K562 (cell line): Measurements from ENCODE around the gene ZNF410. TPM values are rescaled to one million over a fixed set of nuclear protein-coding genes. Genes with fewer than 3 reads are reported as not detected.

Source experiments
- ATAC-seq: fragments of 200-7000 bp; cut with Tn5 transposase; 3 replicates; pipeline ENCODE4 v1.9.1; 2020; ENCODE audit warnings: moderate library complexity
- BruUV-seq: library from RNA; stranded (reverse); fragments of 400-500 nt; replicated peaks from 2 replicates; lab custom pipeline; 2021; lab: Mats Ljungman, UMichigan
- CTCF ChIA-PET: fragments of 300-600 bp; formaldehyde crosslinking; extraction: SDS; loops from one replicate; lab custom pipeline; 2021; ENCODE audit warnings: low intra/inter-chr PET ratio; lab: Yijun Ruan, JAX
- POLR2A ChIA-PET: fragments of 300-600, 350-650 bp; sonication (Branson Sonifier 250); formaldehyde crosslinking; extraction: SDS; loops from one replicate; lab custom pipeline; 2021; ENCODE audit warnings: antibody characterized with exemption, inconsistent platforms; lab: Yijun Ruan, JAX
- DNase-seq, 4 experiments: peaks; one replicate each; pipeline versions ENCODE4 v3.0.0 to v3.0.0-alpha.2; 2011 to 2018; ENCODE audit warnings: low spot score in 3 of 4, mixed read lengths in 3 of 4; ENCODE audit errors: extremely low read depth in 1 of 4
- FAIRE-seq: peaks from 2 replicates; lab custom pipeline; 2011; peaks lifted over from hg19 to GRCh38; lab: Jason Lieb, UNC
- H2AFZ ChIP-seq: 2 replicates; pipeline ENCODE4 v1.6.0; 2011; ENCODE audit warnings: low read depth, low read length, control low read depth, inconsistent platforms
- H3K27ac ChIP-seq: fragments of 200-600 bp; 3 replicates; pipeline ENCODE4 v1.8.0; 2011; ENCODE audit warnings: low read depth, mild to moderate bottlenecking, control low read depth, inconsistent platforms, low read length, moderate library complexity, mixed read lengths; ENCODE audit errors: extremely low read depth
- H3K27me3 ChIP-seq, 2 experiments: fragments of 300-600 bp in 1 of 2; 2 replicates in 1 of 2; 3 replicates in 1 of 2; pipeline versions ENCODE4 v1.6.0 to v1.8.0; 2011; ENCODE audit warnings: inconsistent platforms in 2 of 2, low read length in 2 of 2, mild to moderate bottlenecking in 1 of 2, mixed read lengths in 1 of 2, moderate library complexity in 1 of 2; ENCODE audit not compliant: control insufficient read depth in 2 of 2, insufficient read depth in 2 of 2
- H3K36me3 ChIP-seq: fragments of 300-600 bp; 3 replicates; pipeline ENCODE4 v1.8.0; 2011; ENCODE audit warnings: mild to moderate bottlenecking, low read length, inconsistent platforms; ENCODE audit not compliant: control insufficient read depth, insufficient read depth
- H3K4me1 ChIP-seq, 2 experiments: fragments of 200-600 bp in 1 of 2; replicated peaks in 1 of 2; 2 replicates in 1 of 2; 3 replicates in 1 of 2; pipeline versions ENCODE4 v1.5.1 to v1.8.0; 2011; ENCODE audit warnings: inconsistent platforms in 2 of 2, low read length in 2 of 2, mild to moderate bottlenecking in 1 of 2, mixed read lengths in 1 of 2, moderate library complexity in 1 of 2; ENCODE audit not compliant: control insufficient read depth in 2 of 2, insufficient read depth in 2 of 2
- H3K4me2 ChIP-seq: 2 replicates; pipeline ENCODE4 v1.6.1; 2011; ENCODE audit warnings: low read length, control low read depth, inconsistent platforms, mixed read lengths; ENCODE audit not compliant: insufficient read depth
- H3K4me3 ChIP-seq: fragments of 200-600 bp; sonication (generic), shearing (Covaris generic); 2 replicates; pipeline ENCODE4 v1.5.1; 2016; ENCODE audit warnings: control low read depth, inconsistent platforms
- H3K79me2 ChIP-seq: fragments of 200-600 bp; 3 replicates; pipeline ENCODE4 v1.8.0; 2011; ENCODE audit warnings: low read length, inconsistent platforms; ENCODE audit not compliant: control insufficient read depth, insufficient read depth
- H3K9ac ChIP-seq, 2 experiments: 2 replicates each; pipeline versions ENCODE4 v1.6.0 to v1.6.1; 2011; ENCODE audit warnings: low read depth in 2 of 2, low read length in 2 of 2, control low read depth in 1 of 2, inconsistent platforms in 1 of 2, mild to moderate bottlenecking in 1 of 2, mixed read lengths in 1 of 2; ENCODE audit not compliant: insufficient read depth in 1 of 2
- H3K9me1 ChIP-seq: one replicate; pipeline ENCODE4 v1.6.0; 2011; ENCODE audit warnings: inconsistent platforms, mild to moderate bottlenecking, low read length, moderate library complexity; ENCODE audit not compliant: control insufficient read depth, insufficient read depth
- H3K9me3 ChIP-seq: replicated peaks from 2 replicates; pipeline ENCODE4 v1.5.1; 2011; ENCODE audit warnings: low read depth, low read length, inconsistent platforms; ENCODE audit not compliant: control insufficient read depth, insufficient read depth
- H4K20me1 ChIP-seq: replicated peaks from 2 replicates; pipeline ENCODE4 v1.6.1; 2011; ENCODE audit warnings: low read length, inconsistent platforms, mixed read lengths; ENCODE audit not compliant: control insufficient read depth, insufficient read depth
- GTF2F1 ChIP-seq: IDR thresholded peaks from 2 replicates; pipeline ENCODE4 v1.6.1; 2011; ENCODE audit warnings: low read depth, low read length, improper control_type of control experiment
- NR2C2 ChIP-seq, 2 experiments: fragments of 200-800 bp in 1 of 2; sonication (Bioruptor generic) in 1 of 2; sonication (generic) in 1 of 2; formaldehyde crosslinking in 1 of 2; IDR thresholded peaks; 2 replicates each; pipeline versions ENCODE4 v1.6.1 to v1.8.0; 2016 to 2022; ENCODE audit warnings: mild to moderate bottlenecking in 1 of 2, missing compliant biosample characterization in 1 of 2, missing genetic modification characterization in 1 of 2, missing genetic modification reagents in 1 of 2
- TSC22D4 ChIP-seq: fragments of 450-650 bp; IDR thresholded peaks from 2 replicates; pipeline ENCODE4 v1.6.1; 2016; ENCODE audit warnings: missing genetic modification characterization, missing biosample characterization, control low read depth
- ZNF586 ChIP-seq: fragments of 450-650 bp; formaldehyde crosslinking; conservative IDR thresholded peaks from 2 replicates; pipeline ENCODE4 v1.4.0; 2020; ENCODE audit warnings: mild to moderate bottlenecking, moderate library complexity
- WGBS: fragments of 100-300 bp; shearing (Covaris generic); methylation state at CpG from one replicate; pipeline ENCODE4 v1.1.6; 2016; ENCODE audit warnings: low coverage, mixed read lengths; ENCODE audit not compliant: insufficient coverage; ENCODE audit errors: missing lambda C conversion rate; 5-methylcytosine and 5-hydroxymethylcytosine counted together
- in situ Hi-C: fragments of 300-500 bp; cut with MboI; formaldehyde crosslinking; loops from 4 replicates; pipeline ENCODE4 v1.15.0; 2018; ENCODE audit warnings: inconsistent platforms, mixed read lengths
- intact Hi-C: fragments of 100-400 bp; cut with micrococcal nuclease; formaldehyde crosslinking; loops from 2 replicates; pipeline ENCODE4 v1.14.2; 2022
- polyA plus RNA-seq, 8 experiments: library from polyadenylated mRNA; depleted of rRNA in 4 of 8; stranded (reverse) in 5 of 8; unstranded in 3 of 8; fragments of >200 nt; fragmentation: Nextera tagmentation in 2 of 8; fragmentation: Illumina TruSeq in 1 of 8; extraction: Ambion mirVana in 2 of 8; extraction: Trizol in 1 of 8; gene quantifications; 2 replicates each; pipeline versions ENCODE4 v1.2.1 to v1.2.3, GENCODE V29; 2011 to 2014; ENCODE audit warnings: inconsistent platforms in 1 of 8, missing spikeins in 1 of 8
- total RNA-seq, 7 experiments: library from RNA; depleted of rRNA in 6 of 7; stranded (reverse); fragments of >200 nt in 6 of 7; fragmentation: Illumina TruSeq in 2 of 7; extraction: Trizol in 2 of 7; gene quantifications; 2 replicates each; pipeline versions ENCODE4 v1.2.1 to v1.2.3, GENCODE V29; 2011 to 2021; ENCODE audit warnings: low replicate concordance in 1 of 7
- TF ChIP-seq, protein P1 (sequence below): sonication (generic); formaldehyde crosslinking; IDR thresholded peaks from 2 replicates; pipeline ENCODE4 v1.8.1; 2023; ENCODE audit warnings: mild to moderate bottlenecking, missing genetic modification reagents
- TF ChIP-seq, protein P2 (sequence below), 3 experiments: IDR thresholded peaks in 2 of 3; conservative IDR thresholded peaks in 1 of 3; 2 replicates each; pipeline ENCODE4 v1.5.1; 2011 to 2012; ENCODE audit warnings: low read length in 3 of 3, mild to moderate bottlenecking in 3 of 3, control low read depth in 2 of 3, improper control_type of control experiment in 1 of 3, inconsistent platforms in 1 of 3, low read depth in 1 of 3, mixed read lengths in 1 of 3, moderate library complexity in 1 of 3; ENCODE audit not compliant: insufficient read depth in 2 of 3

The ZNF410 gene
- total and polyA plus RNA-seq, 9 of the 15 experiments (the other 6 are each of a cell fraction or from before 2014, with no cell fraction given): 20.5 to 64.8 (median 38.7) TPM

DNA sequence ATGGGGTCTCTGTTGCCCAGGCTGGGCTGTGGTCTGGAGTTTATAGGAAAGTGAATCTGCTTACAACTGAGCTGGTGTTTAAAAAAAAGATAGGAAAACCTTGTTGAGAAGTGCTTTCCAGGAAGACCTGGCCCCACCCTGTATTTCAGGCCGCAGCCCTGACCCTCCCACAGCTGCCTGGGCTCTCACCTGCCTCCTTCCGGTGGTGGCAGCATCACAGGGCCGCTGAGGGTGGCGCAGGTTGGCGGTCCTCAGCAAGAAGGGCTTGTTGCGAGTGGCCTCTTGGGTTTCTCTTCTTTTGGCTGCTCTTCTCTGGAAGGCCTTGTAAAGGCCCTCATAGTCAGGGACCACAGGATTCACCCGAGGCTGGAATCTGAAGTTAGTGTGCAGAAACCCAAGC, 55.5 kb downstream of the ZNF410 start:
- Histone ChIP-seq H3K9me3 (no peaks in the 10 kb centered on the region), H3K4me3 (no peak overlapping the region), H3K79me2 (no peaks in the 10 kb centered on the region), H3K27ac (no peak overlapping the region), H3K36me3 (no peaks in the 10 kb centered on the region), H4K20me1 (no peaks in the 10 kb centered on the region), H3K4me1 (peaks cover 0 to 10% of the 10 kb centered on the region in 2 experiments; a peak in 3 of 5 replicates), H2AFZ (no peak overlapping the region), H3K4me2 (no peak overlapping the region), H3K9me1 (no peaks in the 10 kb centered on the region), H3K9ac (peak overlapping the region in 1 of 2 experiments; percentile 64; a peak in 2 of 4 replicates), H3K27me3 (no peaks in the 10 kb centered on the region)
- in situ Hi-C loops (no loop called here), intact Hi-C loops (loop anchor here (10.0 kb wide), 1 partner anchor 107 kb away; no protein-coding TSS in a partner anchor)
- peak; percentile 24 to 30 (median 24) for DNase-seq
- POLR2A ChIA-PET: interaction anchor here (0.7 kb wide), 1 partner anchor 929 kb away, joined by 3 read pairs; no protein-coding TSS in a partner anchor
- no peak for FAIRE-seq
- TF ChIP-seq NR2C2 (CRISPR knock-in tag; IDR thresholded peaks at IDR 0.05): no peak
- no peak for TF ChIP-seq NR2C2 (tag; IDR thresholded peaks at IDR 0.05)
- TF ChIP-seq ZNF586 (CRISPR knock-in tag): no peak
- TF ChIP-seq, protein P1, sequence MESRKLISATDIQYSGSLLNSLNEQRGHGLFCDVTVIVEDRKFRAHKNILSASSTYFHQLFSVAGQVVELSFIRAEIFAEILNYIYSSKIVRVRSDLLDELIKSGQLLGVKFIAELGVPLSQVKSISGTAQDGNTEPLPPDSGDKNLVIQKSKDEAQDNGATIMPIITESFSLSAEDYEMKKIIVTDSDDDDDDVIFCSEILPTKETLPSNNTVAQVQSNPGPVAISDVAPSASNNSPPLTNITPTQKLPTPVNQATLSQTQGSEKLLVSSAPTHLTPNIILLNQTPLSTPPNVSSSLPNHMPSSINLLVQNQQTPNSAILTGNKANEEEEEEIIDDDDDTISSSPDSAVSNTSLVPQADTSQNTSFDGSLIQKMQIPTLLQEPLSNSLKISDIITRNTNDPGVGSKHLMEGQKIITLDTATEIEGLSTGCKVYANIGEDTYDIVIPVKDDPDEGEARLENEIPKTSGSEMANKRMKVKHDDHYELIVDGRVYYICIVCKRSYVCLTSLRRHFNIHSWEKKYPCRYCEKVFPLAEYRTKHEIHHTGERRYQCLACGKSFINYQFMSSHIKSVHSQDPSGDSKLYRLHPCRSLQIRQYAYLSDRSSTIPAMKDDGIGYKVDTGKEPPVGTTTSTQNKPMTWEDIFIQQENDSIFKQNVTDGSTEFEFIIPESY: peak; percentile 92
- TF ChIP-seq TSC22D4 (tag): no peak
- TF ChIP-seq GTF2F1: no peak
- TF ChIP-seq, protein P2, sequence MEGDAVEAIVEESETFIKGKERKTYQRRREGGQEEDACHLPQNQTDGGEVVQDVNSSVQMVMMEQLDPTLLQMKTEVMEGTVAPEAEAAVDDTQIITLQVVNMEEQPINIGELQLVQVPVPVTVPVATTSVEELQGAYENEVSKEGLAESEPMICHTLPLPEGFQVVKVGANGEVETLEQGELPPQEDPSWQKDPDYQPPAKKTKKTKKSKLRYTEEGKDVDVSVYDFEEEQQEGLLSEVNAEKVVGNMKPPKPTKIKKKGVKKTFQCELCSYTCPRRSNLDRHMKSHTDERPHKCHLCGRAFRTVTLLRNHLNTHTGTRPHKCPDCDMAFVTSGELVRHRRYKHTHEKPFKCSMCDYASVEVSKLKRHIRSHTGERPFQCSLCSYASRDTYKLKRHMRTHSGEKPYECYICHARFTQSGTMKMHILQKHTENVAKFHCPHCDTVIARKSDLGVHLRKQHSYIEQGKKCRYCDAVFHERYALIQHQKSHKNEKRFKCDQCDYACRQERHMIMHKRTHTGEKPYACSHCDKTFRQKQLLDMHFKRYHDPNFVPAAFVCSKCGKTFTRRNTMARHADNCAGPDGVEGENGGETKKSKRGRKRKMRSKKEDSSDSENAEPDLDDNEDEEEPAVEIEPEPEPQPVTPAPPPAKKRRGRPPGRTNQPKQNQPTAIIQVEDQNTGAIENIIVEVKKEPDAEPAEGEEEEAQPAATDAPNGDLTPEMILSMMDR (IDR thresholded peaks at IDR 0.05 in 2 of 3, conservative IDR thresholded peaks at IDR 0.05 in 1 of 3; ENCODE audit: insufficient read depth in 2 of 3, low read depth in 1 of 3, low read length in 3 of 3): peak in 1 of 3 experiments; percentile 13; a peak in 1 of 6 replicates
- ATAC-seq: peak; percentile 86
- CTCF ChIA-PET: no interaction called here
- WGBS: 14% methylated on average over 7 of the region's 7 CpGs
- no TSS peak for BruUV-seq
